K562 (cell line): ENCODE measurements around the gene MED13L. TPM values are rescaled to one million over a fixed set of nuclear protein-coding genes. Genes with fewer than 3 reads are reported as not detected.

Experiments used
- BRD9 ChIP-seq: fragments of 450-650 bp; IDR thresholded peaks from 2 replicates; pipeline ENCODE4 v1.6.1; 2018; ENCODE audit warnings: low read depth; ENCODE audit not compliant: partially characterized antibody
- C11orf30 ChIP-seq: fragments of 450-650 bp; IDR thresholded peaks from 2 replicates; pipeline ENCODE4 v1.6.1; 2016; ENCODE audit warnings: low read depth, mild to moderate bottlenecking
- CBX5 ChIP-seq: IDR thresholded peaks from 2 replicates; pipeline ENCODE4 v1.6.1; 2014; ENCODE audit warnings: low read depth, borderline replicate concordance
- CHD4 ChIP-seq: fragments of 200-600 bp; sonication (generic); IDR thresholded peaks from 3 replicates; pipeline ENCODE4 v1.6.1; 2012; ENCODE audit warnings: low read depth, mild to moderate bottlenecking, mixed read lengths, low read length, inconsistent platforms; ENCODE audit not compliant: insufficient read depth, insufficient replicate concordance, poor library complexity, severe bottlenecking
- COPS2 ChIP-seq: fragments of 450-650 bp; conservative IDR thresholded peaks from 2 replicates; pipeline ENCODE4 v1.6.1; 2016; ENCODE audit warnings: mild to moderate bottlenecking, moderate library complexity
- ERF ChIP-seq: fragments of 450-650 bp; formaldehyde crosslinking; IDR thresholded peaks from 2 replicates; pipeline ENCODE4 v1.4.0; 2020; ENCODE audit warnings: mild to moderate bottlenecking, mixed read lengths
- GABPA ChIP-seq: fragments of 200-800 bp; sonication (Bioruptor generic); conservative IDR thresholded peaks from 2 replicates; pipeline ENCODE4 v1.6.1; 2016; ENCODE audit warnings: low read depth, missing genetic modification characterization, missing compliant biosample characterization
- JUNB ChIP-seq: fragments of 450-650 bp; formaldehyde crosslinking; conservative IDR thresholded peaks from 2 replicates; pipeline ENCODE4 v1.4.0; 2020; ENCODE audit warnings: mild to moderate bottlenecking
- KAT7 ChIP-seq: sonication (generic); formaldehyde crosslinking; IDR thresholded peaks from 2 replicates; pipeline ENCODE4 v1.8.0; 2022; ENCODE audit warnings: missing genetic modification reagents, mild to moderate bottlenecking, borderline replicate concordance
- NCOA2 ChIP-seq, 2 experiments: fragments of 450-650 bp; IDR thresholded peaks; 2 replicates each; pipeline ENCODE4 v1.6.1; 2018; ENCODE audit warnings: mild to moderate bottlenecking in 2 of 2, moderate library complexity in 1 of 2; ENCODE audit not compliant: partially characterized antibody in 2 of 2
- RB1 ChIP-seq: fragments of 450-650 bp; IDR thresholded peaks from 2 replicates; pipeline ENCODE4 v1.6.1; 2017; ENCODE audit warnings: low read depth, mild to moderate bottlenecking
- SMAD4 ChIP-seq: fragments of 250-450 bp; sonication (Bioruptor Pico); conservative IDR thresholded peaks from 2 replicates; pipeline ENCODE4 v1.8.0; 2021; ENCODE audit warnings: inconsistent platforms, mild to moderate bottlenecking, moderate library complexity
- SMC3 ChIP-seq: conservative IDR thresholded peaks from 2 replicates; pipeline ENCODE4 v1.6.1; 2011; ENCODE audit warnings: low read depth, low read length, improper control_type of control experiment; ENCODE audit not compliant: insufficient read depth
- TAF1 ChIP-seq: IDR thresholded peaks from 2 replicates; pipeline ENCODE4 v1.6.1; 2011; ENCODE audit warnings: mild to moderate bottlenecking, low read length, moderate library complexity; ENCODE audit not compliant: insufficient read depth, control insufficient read depth, severe bottlenecking; ENCODE audit errors: extremely low read depth
- TSHZ1 ChIP-seq: fragments of 250-450 bp; sonication (Bioruptor Pico); IDR thresholded peaks from 2 replicates; pipeline ENCODE4 v1.4.0; 2020; ENCODE audit warnings: mild to moderate bottlenecking, moderate library complexity
- ZFPM2 ChIP-seq: fragments of 250-450 bp; sonication (Bioruptor Pico); IDR thresholded peaks from 2 replicates; pipeline ENCODE4 v1.5.1; 2022; ENCODE audit warnings: mild to moderate bottlenecking
- ZNF431 ChIP-seq: sonication (generic); formaldehyde crosslinking; IDR thresholded peaks from 2 replicates; pipeline ENCODE4 v1.8.0; 2022; ENCODE audit warnings: mild to moderate bottlenecking, missing genetic modification reagents
- ZNF512 ChIP-seq: IDR thresholded peaks from 2 replicates; pipeline ENCODE4 v1.6.1; 2016; ENCODE audit warnings: missing genetic modification characterization, missing compliant biosample characterization
- polyA plus RNA-seq, 8 experiments: library from polyadenylated mRNA; depleted of rRNA in 4 of 8; stranded (reverse) in 5 of 8; unstranded in 3 of 8; fragments of >200 nt; fragmentation: Nextera tagmentation in 2 of 8; fragmentation: Illumina TruSeq in 1 of 8; extraction: Ambion mirVana in 2 of 8; extraction: Trizol in 1 of 8; gene quantifications; 2 replicates each; pipeline versions ENCODE4 v1.2.1 to v1.2.3, GENCODE V29; 2011 to 2014; ENCODE audit warnings: inconsistent platforms in 1 of 8, missing spikeins in 1 of 8
- total RNA-seq, 7 experiments: library from RNA; depleted of rRNA in 6 of 7; stranded (reverse); fragments of >200 nt in 6 of 7; fragmentation: Illumina TruSeq in 2 of 7; extraction: Trizol in 2 of 7; gene quantifications; 2 replicates each; pipeline versions ENCODE4 v1.2.1 to v1.2.3, GENCODE V29; 2011 to 2021; ENCODE audit warnings: low replicate concordance in 1 of 7
- TF ChIP-seq, protein P1 (sequence below): fragments of 250-450 bp; sonication (Bioruptor Pico); IDR thresholded peaks from 2 replicates; pipeline ENCODE4 v1.8.0; 2021; ENCODE audit warnings: mild to moderate bottlenecking, moderate library complexity
- TF ChIP-seq, protein P2 (sequence below), 2 experiments: fragments of 450-650 bp; IDR thresholded peaks; 2 replicates each; pipeline ENCODE4 v1.6.1; 2016

MED13L gene
- total and polyA plus RNA-seq, 9 of the 15 experiments (the other 6 are each of a cell fraction or from before 2014, with no cell fraction given), result 13.4 to 90.3 (median 36.9) TPM

GRCh38 chr12:116277467-116278278 lies at the start of gene MED13L (continued):
- TF ChIP-seq ZFPM2 (CRISPR knock-in tag) (no peak), TSHZ1 (CRISPR knock-in tag) (no peak), CBX5 (no peak), KAT7 (CRISPR knock-in tag) (no peak; the same call in 1 of the 2 replicates), JUNB (CRISPR knock-in tag) (no peak), C11orf30 (no peak), RB1 (peak; percentile 58), GABPA (no peak), NCOA2 (IDR thresholded peaks at IDR 0.05; ENCODE audit: partially characterized antibody in 2 of 2) (no peak), TAF1 (peak; percentile 77), CHD4 (no peak), ZNF431 (CRISPR knock-in tag) (no peak), ERF (peak; percentile 77; the same call in 1 of the 2 replicates), BRD9 (no peak), COPS2 (no peak), ZNF512 (tag) (no peak), SMAD4 (CRISPR knock-in tag) (peak; percentile 71), SMC3 (0 out of 2 replicates have a peak, but pooled peaks have one; percentile 18)
- TF ChIP-seq, protein P1, sequence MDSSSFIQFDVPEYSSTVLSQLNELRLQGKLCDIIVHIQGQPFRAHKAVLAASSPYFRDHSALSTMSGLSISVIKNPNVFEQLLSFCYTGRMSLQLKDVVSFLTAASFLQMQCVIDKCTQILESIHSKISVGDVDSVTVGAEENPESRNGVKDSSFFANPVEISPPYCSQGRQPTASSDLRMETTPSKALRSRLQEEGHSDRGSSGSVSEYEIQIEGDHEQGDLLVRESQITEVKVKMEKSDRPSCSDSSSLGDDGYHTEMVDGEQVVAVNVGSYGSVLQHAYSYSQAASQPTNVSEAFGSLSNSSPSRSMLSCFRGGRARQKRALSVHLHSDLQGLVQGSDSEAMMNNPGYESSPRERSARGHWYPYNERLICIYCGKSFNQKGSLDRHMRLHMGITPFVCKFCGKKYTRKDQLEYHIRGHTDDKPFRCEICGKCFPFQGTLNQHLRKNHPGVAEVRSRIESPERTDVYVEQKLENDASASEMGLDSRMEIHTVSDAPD (CRISPR knock-in tag), result no peak
- TF ChIP-seq, protein P2, sequence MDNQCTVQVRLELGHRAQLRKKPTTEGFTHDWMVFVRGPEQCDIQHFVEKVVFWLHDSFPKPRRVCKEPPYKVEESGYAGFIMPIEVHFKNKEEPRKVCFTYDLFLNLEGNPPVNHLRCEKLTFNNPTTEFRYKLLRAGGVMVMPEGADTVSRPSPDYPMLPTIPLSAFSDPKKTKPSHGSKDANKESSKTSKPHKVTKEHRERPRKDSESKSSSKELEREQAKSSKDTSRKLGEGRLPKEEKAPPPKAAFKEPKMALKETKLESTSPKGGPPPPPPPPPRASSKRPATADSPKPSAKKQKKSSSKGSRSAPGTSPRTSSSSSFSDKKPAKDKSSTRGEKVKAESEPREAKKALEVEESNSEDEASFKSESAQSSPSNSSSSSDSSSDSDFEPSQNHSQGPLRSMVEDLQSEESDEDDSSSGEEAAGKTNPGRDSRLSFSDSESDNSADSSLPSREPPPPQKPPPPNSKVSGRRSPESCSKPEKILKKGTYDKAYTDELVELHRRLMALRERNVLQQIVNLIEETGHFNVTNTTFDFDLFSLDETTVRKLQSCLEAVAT (IDR thresholded peaks at IDR 0.05), result no peak
